HL-60 (cell line): ENCODE measurements around the gene SOX15.

ENCODE experiments used
- CTCF ChIP-seq: IDR thresholded peaks from one replicate; pipeline ENCODE4 v1.5.1; 2011; ENCODE audit warnings: low read length, control low read depth, inconsistent platforms; ENCODE audit not compliant: insufficient read depth
- SPI1 ChIP-seq: IDR thresholded peaks from 2 replicates; pipeline ENCODE4 v1.6.1; 2012; ENCODE audit warnings: low read depth, mild to moderate bottlenecking, borderline replicate concordance

GRCh38 chr17:7627250-7628121 lies 37.6 kb upstream of the SOX15 start, which contains the start of gene SAT2:
- TF ChIP-seq CTCF (no peak), SPI1 (no peak)
